GM12891 (cell line): ENCODE data around the gene UBE2E2.

Experiments
- PAX5 ChIP-seq: IDR thresholded peaks from 2 replicates; pipeline ENCODE4 v1.6.1; 2011; ENCODE audit warnings: low read length, moderate library complexity, mild to moderate bottlenecking; ENCODE audit not compliant: insufficient read depth, severe bottlenecking
- POLR2A ChIP-seq: IDR thresholded peaks from 2 replicates; pipeline ENCODE4 v1.6.1; 2011; ENCODE audit warnings: low read depth, low read length, control low read depth
- POLR2AphosphoS5 ChIP-seq: IDR thresholded peaks from 2 replicates; pipeline ENCODE4 v1.6.1; 2011; ENCODE audit warnings: low read depth, low read length, control low read depth
- POU2F2 ChIP-seq: IDR thresholded peaks from 2 replicates; pipeline ENCODE4 v1.6.1; 2011; ENCODE audit warnings: low read depth, mild to moderate bottlenecking, control low read depth, low read length, moderate library complexity
- SPI1 ChIP-seq: IDR thresholded peaks from 2 replicates; pipeline ENCODE4 v1.6.1; 2011; ENCODE audit warnings: low read depth, low read length, control low read depth
- TAF1 ChIP-seq: IDR thresholded peaks from 2 replicates; pipeline ENCODE4 v1.6.1; 2011; ENCODE audit warnings: low read depth, low read length, control low read depth

DNA sequence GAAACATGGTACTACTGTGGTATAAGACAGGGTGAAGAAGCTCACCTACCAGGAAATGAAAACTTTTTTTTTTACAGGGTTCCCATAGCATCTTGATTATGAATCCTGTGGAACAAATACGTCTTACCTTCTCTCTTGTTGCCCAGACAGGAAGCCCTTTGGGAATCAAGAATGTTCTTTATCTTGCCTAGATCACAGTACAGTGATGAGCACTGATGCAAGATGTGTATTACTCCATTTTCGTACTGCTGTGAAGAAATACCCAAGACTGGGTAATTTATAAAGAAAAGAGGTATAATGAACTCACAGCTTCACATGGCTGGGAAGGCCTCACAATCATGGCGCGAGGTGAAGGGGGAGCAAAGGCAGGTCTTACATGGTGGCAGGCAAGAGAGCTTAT, 281.3 kb downstream of the UBE2E2 start:
- no peak for TF ChIP-seq POLR2A
- TF ChIP-seq POLR2AphosphoS5 = no peak
- no peak for TF ChIP-seq TAF1
- no peak for TF ChIP-seq SPI1
- no peak for TF ChIP-seq PAX5
- TF ChIP-seq POU2F2 = no peak
